ENCODE results near the gene FBXO28.

DNA sequence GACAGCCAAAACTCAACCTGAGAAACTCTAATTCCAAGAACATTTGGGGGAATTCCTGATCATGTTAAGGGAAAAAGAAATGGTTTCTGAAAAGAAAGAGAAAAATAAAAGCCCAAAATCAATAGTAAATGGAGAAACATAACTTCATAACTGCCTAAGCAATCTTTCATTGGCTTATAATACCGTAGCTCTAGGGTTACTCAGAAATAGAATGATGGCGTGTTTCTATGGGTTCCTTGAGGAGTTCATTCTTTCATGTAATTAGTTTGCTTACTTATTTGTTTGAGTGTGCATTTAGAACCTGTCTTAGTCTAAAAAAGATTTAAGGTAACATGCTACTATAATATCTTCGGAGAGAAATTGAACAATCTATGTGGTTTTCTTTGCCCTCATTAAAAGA is 37.5 kb upstream of the FBXO28 start:
- TF ChIP-seq CTCF (IDR thresholded peaks at IDR 0.05) (no peak), EP300 (IDR thresholded peaks at IDR 0.05) (no peak), POLR2A (IDR thresholded peaks at IDR 0.05) (no peak)

Measured in tibial nerve (tissue), 4 donors.